Gastrocnemius medialis (tissue), 4 donors: Measurements from ENCODE around the gene SLC6A6.

Experiments
- CTCF ChIP-seq, 5 experiments: fragments of 450-650 bp in 3 of 5; fragments of 200-600 bp in 2 of 5; sonication (generic) in 2 of 5; IDR thresholded peaks in 4 of 5; conservative IDR thresholded peaks in 1 of 5; 1 replicate in 4 of 5; 2 replicates in 1 of 5; pipeline ENCODE4 v1.5.1; 2016 to 2019; ENCODE audit warnings: antibody characterized with exemption in 5 of 5, mild to moderate bottlenecking in 3 of 5, moderate library complexity in 3 of 5
- POLR2A ChIP-seq, 2 donors: fragments of 450-650 bp; IDR thresholded peaks; one replicate each; pipeline ENCODE4 v1.6.1; 2017; ENCODE audit warnings: antibody characterized with exemption in 2 of 2, mild to moderate bottlenecking in 2 of 2, moderate library complexity in 2 of 2

GRCh38 chr3:14425581-14426304 is 23.3 kb downstream of the SLC6A6 start:
- TF ChIP-seq POLR2A (IDR thresholded peaks at IDR 0.05), result no peak
- TF ChIP-seq CTCF (IDR thresholded peaks at IDR 0.05 in 4 of 5, conservative IDR thresholded peaks at IDR 0.05 in 1 of 5), result no peak
